Left ventricle myocardium inferior (tissue), 1 donor: Measurements from ENCODE around the gene WDR49. TPM values are rescaled to one million over a fixed set of nuclear protein-coding genes. Genes with fewer than 3 reads are reported as not detected.

Experiments
- DNase-seq: peaks from one replicate; pipeline ENCODE4 v3.0.0-alpha.2; 2020
- H3K27ac ChIP-seq: fragments of 200-600 bp; replicated peaks from 2 replicates; pipeline ENCODE4 v1.8.0; 2021
- H3K27me3 ChIP-seq: fragments of 200-600 bp; 2 replicates; pipeline ENCODE4 v1.8.0; 2021; ENCODE audit warnings: low read depth
- H3K36me3 ChIP-seq: fragments of 200-600 bp; 2 replicates; pipeline ENCODE4 v1.8.0; 2021
- H3K4me1 ChIP-seq: fragments of 200-600 bp; 2 replicates; pipeline ENCODE4 v1.8.0; 2021
- H3K4me3 ChIP-seq: fragments of 200-600 bp; 2 replicates; pipeline ENCODE4 v1.8.0; 2021; ENCODE audit warnings: mild to moderate bottlenecking, moderate library complexity
- H3K9me3 ChIP-seq: fragments of 200-600 bp; replicated peaks from 2 replicates; pipeline ENCODE4 v1.8.0; 2021
- CTCF ChIP-seq: fragments of 200-600 bp; IDR thresholded peaks from 2 replicates; pipeline ENCODE4 v1.8.0; 2021; ENCODE audit warnings: antibody characterized with exemption, mild to moderate bottlenecking, borderline replicate concordance
- intact Hi-C: fragments of 100-400 bp; cut with micrococcal nuclease; formaldehyde crosslinking; loops from one replicate; pipeline ENCODE4 v1.11.0; 2022
- total RNA-seq: library from RNA; stranded (reverse); fragmentation: NEBNext Ultra II Directional; extraction: Animal tissue kit (Norgen Biotek cat#: 25700); gene quantifications from one replicate; pipeline ENCODE4 v1.2.1, GENCODE V29; 2021
- donor health status: DM: no; HTN: yes; CAD: no; lungs with severe emphysema.

Gene WDR49
- total RNA-seq, 1 donor from 2014 or later = 3.7 TPM

GRCh38 chr3:167469381-167469780 is 184.4 kb downstream of the WDR49 start:
- Histone ChIP-seq H3K9me3 (no peaks in the 10 kb centered on the region), H3K27ac (no peak overlapping the region), H3K4me3 (no peak overlapping the region), H3K4me1 (no peaks in the 10 kb centered on the region), H3K27me3 (no peaks in the 10 kb centered on the region), H3K36me3 (no peaks in the 10 kb centered on the region)
- intact Hi-C loops = no loop called here
- TF ChIP-seq CTCF = no peak
- no peak for DNase-seq

- Histone ChIP-seq H3K36me3 (no peaks in the 10 kb centered on the region), H3K27me3 (no peaks in the 10 kb centered on the region), H3K4me1 (no peaks in the 10 kb centered on the region), H3K4me3 (no peak overlapping the region), H3K27ac (no peak overlapping the region), H3K9me3 (no peaks in the 10 kb centered on the region)
- DNase-seq = no peak
- intact Hi-C loops = no loop called here
- TF ChIP-seq CTCF = no peak
Measured at GRCh38 chr3:167467848-167468611, 185.7 kb downstream of the WDR49 start.

GRCh38 chr3:167466966-167467365 is 186.8 kb downstream of the WDR49 start:
- no peak overlapping the region for H3K4me3 ChIP-seq
- H3K4me1 ChIP-seq = no peaks in the 10 kb centered on the region
- no peaks in the 10 kb centered on the region for H3K36me3 ChIP-seq
- no peaks in the 10 kb centered on the region for H3K27me3 ChIP-seq
- no peak for DNase-seq
- H3K9me3 ChIP-seq = no peaks in the 10 kb centered on the region
- intact Hi-C loops = no loop called here
- no peak for TF ChIP-seq CTCF
- H3K27ac ChIP-seq = no peak overlapping the region

GRCh38 chr3:167456157-167456799 is 197.5 kb downstream of the WDR49 start:
- no peak for DNase-seq
- no peak overlapping the region for H3K27ac ChIP-seq
- H3K9me3 ChIP-seq = no peaks in the 10 kb centered on the region
- no peak overlapping the region for H3K4me3 ChIP-seq
- no peaks in the 10 kb centered on the region for H3K27me3 ChIP-seq
- H3K4me1 ChIP-seq = no peaks in the 10 kb centered on the region
- H3K36me3 ChIP-seq = no peaks in the 10 kb centered on the region
- no peak for TF ChIP-seq CTCF
- intact Hi-C loops = no loop called here

- H3K36me3 ChIP-seq = no peaks in the 10 kb centered on the region
- no peak overlapping the region for H3K27ac ChIP-seq
- H3K4me1 ChIP-seq = no peaks in the 10 kb centered on the region
- H3K27me3 ChIP-seq = no peaks in the 10 kb centered on the region
- intact Hi-C loops = no loop called here
- TF ChIP-seq CTCF = no peak
- H3K9me3 ChIP-seq = no peaks in the 10 kb centered on the region
- DNase-seq = no peak
- no peak overlapping the region for H3K4me3 ChIP-seq
Measured at GRCh38 chr3:167453815-167454214, 199.9 kb downstream of the WDR49 start.
